Neural crest cell (in vitro differentiated cells): Measurements from ENCODE around the gene CHIC2. TPM values are rescaled to one million over a fixed set of nuclear protein-coding genes. Genes with fewer than 3 reads are reported as not detected.

ENCODE experiments used
- DNase-seq: peaks from one replicate; pipeline ENCODE4 v3.0.0; 2021; ENCODE audit warnings: low read depth, mixed read lengths, low spot score
- H3K27ac Mint-ChIP-seq: one replicate; pipeline ENCODE4 v1.8.0; 2021; ENCODE audit warnings: mild to moderate bottlenecking, mixed read lengths; ENCODE audit not compliant: unreplicated experiment
- H3K27me3 Mint-ChIP-seq: 2 replicates; pipeline ENCODE4 v1.8.0; 2021; ENCODE audit warnings: low read depth, mild to moderate bottlenecking, mixed read lengths
- H3K36me3 Mint-ChIP-seq: 2 replicates; pipeline ENCODE4 v1.8.0; 2021; ENCODE audit warnings: low read depth, mild to moderate bottlenecking, mixed read lengths
- H3K4me1 Mint-ChIP-seq: 2 replicates; pipeline ENCODE4 v1.8.0; 2021; ENCODE audit warnings: mixed read lengths
- H3K4me3 Mint-ChIP-seq: one replicate; pipeline ENCODE4 v1.8.0; 2021; ENCODE audit warnings: mild to moderate bottlenecking, mixed read lengths
- H3K9me3 Mint-ChIP-seq: 2 replicates; pipeline ENCODE4 v1.8.0; 2021; ENCODE audit warnings: mixed read lengths
- CTCF ChIP-seq: fragments of 200-600 bp; sonication (generic); conservative IDR thresholded peaks from 2 replicates; pipeline ENCODE4 v1.5.0; 2021; ENCODE audit warnings: antibody characterized with exemption, mild to moderate bottlenecking
- total RNA-seq: library from RNA; stranded (reverse); gene quantifications from 2 replicates; pipeline ENCODE4 v1.2.1, GENCODE V29; 2021

Gene CHIC2
- total RNA-seq, 1 donor from 2014 or later, result 9.5 TPM

- H3K27ac Mint-ChIP-seq, result no peak overlapping the region
- H3K4me1 Mint-ChIP-seq, result peaks cover 35% of the 10 kb centered on the region
- H3K27me3 Mint-ChIP-seq, result peaks cover 27% of the 10 kb centered on the region
- DNase-seq, result no peak
- no peaks in the 10 kb centered on the region for H3K36me3 Mint-ChIP-seq
- no peaks in the 10 kb centered on the region for H3K9me3 Mint-ChIP-seq
- H3K4me3 Mint-ChIP-seq, result peak overlapping the region; percentile 96
- no peak for TF ChIP-seq CTCF
These were observed 1.2 kb downstream of the CHIC2 start for GRCh38 chr4:54063229-54063628.

GRCh38 chr4:54062392-54062791, 2.0 kb downstream of the CHIC2 start:
- no peak for DNase-seq
- Mint-ChIP-seq H3K27me3 (peaks cover 21% of the 10 kb centered on the region), H3K4me1 (peaks cover 35% of the 10 kb centered on the region), H3K9me3 (no peaks in the 10 kb centered on the region), H3K36me3 (no peaks in the 10 kb centered on the region), H3K4me3 (peak overlapping the region; percentile 96), H3K27ac (no peak overlapping the region)
- TF ChIP-seq CTCF, result no peak

GRCh38 chr4:54061873-54062272, 2.5 kb downstream of the CHIC2 start:
- no peak for DNase-seq
- no peak overlapping the region for H3K27ac Mint-ChIP-seq
- peaks cover 16% of the 10 kb centered on the region for H3K27me3 Mint-ChIP-seq
- no peaks in the 10 kb centered on the region for H3K9me3 Mint-ChIP-seq
- H3K4me1 Mint-ChIP-seq, result peaks cover 35% of the 10 kb centered on the region
- H3K4me3 Mint-ChIP-seq, result peak overlapping the region; percentile 70
- no peak for TF ChIP-seq CTCF
- no peaks in the 10 kb centered on the region for H3K36me3 Mint-ChIP-seq

GRCh38 chr4:54061067-54061466, 3.3 kb downstream of the CHIC2 start:
- H3K4me1 Mint-ChIP-seq, result peaks cover 35% of the 10 kb centered on the region
- H3K27ac Mint-ChIP-seq, result no peak overlapping the region
- no peak overlapping the region for H3K4me3 Mint-ChIP-seq
- no peak for TF ChIP-seq CTCF
- no peaks in the 10 kb centered on the region for H3K9me3 Mint-ChIP-seq
- no peaks in the 10 kb centered on the region for H3K36me3 Mint-ChIP-seq
- DNase-seq, result no peak
- peaks cover 11% of the 10 kb centered on the region for H3K27me3 Mint-ChIP-seq

- no peak for TF ChIP-seq CTCF
- Mint-ChIP-seq H3K36me3 (no peaks in the 10 kb centered on the region), H3K9me3 (no peaks in the 10 kb centered on the region), H3K4me1 (peaks cover 30% of the 10 kb centered on the region), H3K4me3 (peak overlapping the region; percentile 33), H3K27me3 (peaks cover 2% of the 10 kb centered on the region), H3K27ac (no peak overlapping the region)
- no peak for DNase-seq
These were observed 4.3 kb downstream of the CHIC2 start for GRCh38 chr4:54060116-54060515.

GRCh38 chr4:54058171-54058570, 6.2 kb downstream of the CHIC2 start:
- no peak for TF ChIP-seq CTCF
- Mint-ChIP-seq H3K36me3 (no peaks in the 10 kb centered on the region), H3K27me3 (no peaks in the 10 kb centered on the region), H3K27ac (no peak overlapping the region), H3K9me3 (no peaks in the 10 kb centered on the region), H3K4me1 (peaks cover 21% of the 10 kb centered on the region), H3K4me3 (no peak overlapping the region)
- no peak for DNase-seq
